ENCODE results near the gene INO80E.

INO80E gene

DNA sequence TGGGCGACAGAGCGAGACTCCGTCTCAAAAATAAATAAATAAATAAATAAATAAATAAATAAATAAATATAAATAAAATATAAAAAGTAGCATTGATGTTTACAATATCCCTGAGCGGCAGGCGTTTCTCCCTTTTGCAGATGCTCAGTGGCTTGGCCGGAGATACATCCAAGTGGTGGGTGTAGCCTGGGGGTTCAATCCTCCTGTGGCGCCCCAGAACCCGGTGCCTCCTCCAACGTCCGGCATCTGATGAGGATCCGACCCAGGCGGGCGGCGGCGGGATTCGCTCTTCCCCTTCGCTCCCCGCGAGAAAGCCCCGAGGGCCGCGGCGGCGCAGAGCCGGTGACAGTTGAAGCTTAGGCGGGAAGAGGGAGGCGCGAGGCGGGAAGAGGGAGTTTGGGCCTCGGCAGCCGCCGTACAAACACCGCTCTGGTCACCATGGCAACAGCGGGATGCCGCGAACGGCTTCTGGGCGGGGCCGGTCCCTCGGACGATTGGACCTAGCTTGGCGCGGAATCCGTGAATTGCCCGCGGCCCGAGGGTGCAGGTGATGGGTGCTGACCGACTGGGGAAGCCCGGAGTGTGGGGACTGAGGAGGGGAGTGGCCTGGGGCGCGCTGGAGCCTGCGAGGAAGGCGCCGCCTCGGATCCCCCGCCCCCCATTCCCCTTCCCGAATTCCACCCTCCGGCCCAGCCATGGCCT is 56.8 kb downstream of the INO80E start:
- H3K4me3 ChIP-seq (ENCODE audit: low read length): peak overlapping the region; percentile 66
- TF ChIP-seq, protein P1, sequence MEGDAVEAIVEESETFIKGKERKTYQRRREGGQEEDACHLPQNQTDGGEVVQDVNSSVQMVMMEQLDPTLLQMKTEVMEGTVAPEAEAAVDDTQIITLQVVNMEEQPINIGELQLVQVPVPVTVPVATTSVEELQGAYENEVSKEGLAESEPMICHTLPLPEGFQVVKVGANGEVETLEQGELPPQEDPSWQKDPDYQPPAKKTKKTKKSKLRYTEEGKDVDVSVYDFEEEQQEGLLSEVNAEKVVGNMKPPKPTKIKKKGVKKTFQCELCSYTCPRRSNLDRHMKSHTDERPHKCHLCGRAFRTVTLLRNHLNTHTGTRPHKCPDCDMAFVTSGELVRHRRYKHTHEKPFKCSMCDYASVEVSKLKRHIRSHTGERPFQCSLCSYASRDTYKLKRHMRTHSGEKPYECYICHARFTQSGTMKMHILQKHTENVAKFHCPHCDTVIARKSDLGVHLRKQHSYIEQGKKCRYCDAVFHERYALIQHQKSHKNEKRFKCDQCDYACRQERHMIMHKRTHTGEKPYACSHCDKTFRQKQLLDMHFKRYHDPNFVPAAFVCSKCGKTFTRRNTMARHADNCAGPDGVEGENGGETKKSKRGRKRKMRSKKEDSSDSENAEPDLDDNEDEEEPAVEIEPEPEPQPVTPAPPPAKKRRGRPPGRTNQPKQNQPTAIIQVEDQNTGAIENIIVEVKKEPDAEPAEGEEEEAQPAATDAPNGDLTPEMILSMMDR (conservative IDR thresholded peaks at IDR 0.05; ENCODE audit: low read depth, low read length): no peak
- no peak for DNase-seq (ENCODE audit: low read depth)

DNA sequence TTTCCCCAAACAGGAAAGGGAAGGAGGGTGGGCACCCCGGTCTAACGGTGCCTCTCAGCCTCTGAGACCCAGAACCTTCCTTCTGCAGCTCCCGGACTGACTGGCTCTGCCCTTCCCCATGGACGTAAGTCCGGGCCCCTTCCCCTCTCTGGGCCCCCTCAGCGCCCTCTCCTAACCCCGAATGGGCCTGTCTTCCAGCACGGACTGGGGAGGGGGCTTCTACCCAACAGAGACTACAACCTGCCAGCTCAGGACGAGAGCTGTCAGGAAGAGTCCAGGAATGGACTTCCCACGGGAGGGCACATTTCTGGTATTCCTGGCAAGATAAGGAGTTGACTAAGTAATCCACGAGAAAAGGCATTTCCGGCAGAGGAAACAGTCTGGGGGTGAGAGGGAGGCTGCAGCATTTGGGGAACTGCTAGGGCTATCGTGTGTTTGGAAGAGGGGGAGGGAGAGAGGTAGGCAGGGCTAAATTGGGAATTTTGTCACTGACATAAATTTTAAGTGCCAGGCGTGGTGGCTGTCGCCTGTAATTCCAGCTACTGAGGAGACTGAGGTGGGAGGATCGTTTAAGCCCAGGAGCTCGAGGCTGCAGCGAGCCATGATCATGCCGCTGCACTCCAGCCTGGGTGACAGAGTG is 57.5 kb downstream of the INO80E start:
- H3K4me3 ChIP-seq (ENCODE audit: low read length): peak overlapping the region; percentile 66
- no peak for DNase-seq (ENCODE audit: low read depth)
- TF ChIP-seq, protein P1 (conservative IDR thresholded peaks at IDR 0.05; ENCODE audit: low read depth, low read length): no peak

DNA sequence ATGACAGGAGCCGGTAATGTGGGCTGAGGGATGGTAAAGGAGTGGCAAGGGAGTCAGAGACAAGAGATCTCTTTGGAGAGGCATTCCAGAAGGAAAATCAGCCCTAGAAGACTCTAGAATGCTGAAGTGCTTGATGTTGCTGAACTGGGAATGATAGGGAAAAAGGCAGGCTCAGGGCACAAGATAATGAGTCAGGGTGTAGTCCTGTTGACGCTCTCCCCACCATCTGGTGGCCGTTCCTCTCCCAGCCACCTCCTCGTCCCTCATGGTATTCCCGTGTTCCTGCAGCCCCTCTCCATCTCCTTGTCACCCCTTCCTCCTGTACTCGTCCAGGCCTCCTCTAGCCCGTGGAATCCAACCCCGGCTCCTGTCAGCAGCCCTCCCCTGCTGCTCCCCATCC is 58.4 kb downstream of the INO80E start:
- TF ChIP-seq, protein P1 (conservative IDR thresholded peaks at IDR 0.05; ENCODE audit: low read depth, low read length): no peak
- H3K4me3 ChIP-seq (ENCODE audit: low read length): no peak overlapping the region
- DNase-seq (ENCODE audit: low read depth): no peak

DNA sequence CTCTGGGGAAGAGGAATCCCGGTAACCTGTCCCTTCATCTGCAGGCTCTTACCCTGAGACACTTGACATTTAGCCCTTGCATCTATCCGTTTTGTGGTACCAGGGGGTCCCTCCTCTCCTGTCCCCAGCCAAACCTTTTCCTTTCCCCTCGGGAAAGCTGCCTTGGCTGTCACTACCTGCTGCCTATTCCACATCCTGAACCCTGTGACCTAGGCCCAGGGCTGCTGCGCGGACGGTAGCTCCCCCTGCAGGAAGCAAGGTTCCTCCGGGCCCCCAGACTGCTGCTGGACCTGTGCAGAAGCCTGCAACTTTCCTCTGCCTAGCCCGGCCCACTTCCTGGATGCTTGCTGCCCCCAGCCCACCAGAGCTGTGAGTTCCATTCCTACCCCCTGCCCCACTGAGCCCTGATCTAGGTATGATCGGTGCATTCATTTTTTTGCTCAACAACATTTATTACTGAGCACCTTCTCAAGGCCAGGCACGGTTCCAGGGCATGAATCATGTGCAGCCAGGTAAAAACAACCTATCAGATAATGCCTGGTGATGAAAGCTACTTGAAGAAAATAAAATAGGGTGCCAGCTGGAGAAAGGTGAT is 59.0 kb downstream of the INO80E start:
- TF ChIP-seq, protein P1 (conservative IDR thresholded peaks at IDR 0.05; ENCODE audit: low read depth, low read length): peak; percentile 78
- DNase-seq (ENCODE audit: low read depth): no peak
- H3K4me3 ChIP-seq (ENCODE audit: low read length): no peak overlapping the region
